GM21786 (cell line): Measurements from ENCODE around the gene MTCL1.

Experiments
- ATAC-seq: cut with Tn5 transposase; IDR thresholded peaks from one replicate; pipeline ENCODE4 v1.9.1; 2021; ENCODE audit not compliant: unreplicated experiment

Gene MTCL1

GRCh38 chr18:8826971-8827370, 121.6 kb downstream of the MTCL1 start:
- no peak for ATAC-seq

- ATAC-seq = no peak
These were observed 122.9 kb downstream of the MTCL1 start for GRCh38 chr18:8828300-8828699.

- ATAC-seq = no peak
These were observed 123.4 kb downstream of the MTCL1 start for GRCh38 chr18:8828798-8829197.

DNA sequence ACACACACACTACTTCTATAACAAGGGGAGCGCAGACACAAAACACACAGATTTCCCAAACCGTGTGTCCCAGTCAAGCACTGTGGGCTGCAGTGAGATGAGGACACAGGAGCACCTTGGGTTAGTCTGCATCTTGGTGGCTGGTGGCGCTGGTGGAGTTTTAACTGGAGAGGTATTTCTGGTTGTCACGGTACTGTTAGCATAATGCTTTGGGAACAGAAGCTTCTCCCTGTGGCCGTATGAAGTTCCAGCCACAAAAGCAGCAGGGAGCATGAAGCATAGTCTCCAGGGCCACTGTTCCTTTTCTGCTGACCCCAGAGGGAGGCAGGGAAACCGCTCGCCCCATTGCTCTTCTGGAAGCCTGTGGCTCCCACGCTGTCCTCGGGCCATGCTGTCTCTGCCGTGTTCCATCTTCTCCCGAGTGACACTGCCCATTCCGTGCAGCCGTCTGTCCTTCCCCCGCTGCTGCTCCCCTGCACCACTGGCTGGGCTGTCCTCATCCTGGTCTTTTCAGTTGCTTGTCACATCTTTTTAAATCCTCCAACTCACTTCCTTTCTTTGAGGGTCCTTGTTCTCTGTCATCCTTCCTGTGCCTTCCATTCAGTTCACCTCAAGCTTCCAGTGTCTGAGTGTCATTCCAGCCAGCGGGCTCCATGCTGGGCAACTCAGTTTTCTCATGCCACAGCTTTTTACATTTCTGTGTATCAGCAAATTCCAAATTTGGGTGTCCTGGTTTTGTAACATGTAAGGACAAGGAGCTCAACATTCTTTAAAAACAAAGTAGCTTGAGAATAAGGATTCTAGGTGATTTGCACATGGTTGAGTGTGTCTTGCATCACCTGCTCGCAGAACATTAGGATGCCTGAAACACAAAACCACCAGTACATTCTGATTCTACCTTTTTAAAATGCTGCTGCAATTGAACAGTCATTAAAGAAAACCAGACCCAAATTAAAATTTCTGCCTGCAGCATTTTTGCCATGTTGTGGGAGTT, 125.0 kb downstream of the MTCL1 start:
- no peak for ATAC-seq

DNA sequence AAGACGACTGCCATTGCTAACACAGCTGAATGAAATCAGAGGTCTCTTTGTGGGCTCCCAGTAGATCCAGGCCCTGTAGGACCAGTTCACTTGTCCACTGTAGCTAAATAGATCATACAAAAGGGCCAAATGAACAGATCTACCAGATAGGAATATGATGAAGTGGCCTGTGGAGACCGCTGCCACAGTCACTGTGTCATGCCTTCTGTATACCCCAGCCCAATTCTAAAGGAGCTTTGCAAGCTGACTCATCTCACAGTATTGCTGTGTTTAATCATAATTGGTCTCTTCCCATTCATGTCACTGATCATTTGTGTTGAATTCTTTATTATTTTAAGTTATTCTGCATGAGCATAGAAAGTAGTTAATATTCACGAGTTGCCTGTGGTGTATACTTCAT, 125.8 kb downstream of the MTCL1 start:
- no peak for ATAC-seq

DNA sequence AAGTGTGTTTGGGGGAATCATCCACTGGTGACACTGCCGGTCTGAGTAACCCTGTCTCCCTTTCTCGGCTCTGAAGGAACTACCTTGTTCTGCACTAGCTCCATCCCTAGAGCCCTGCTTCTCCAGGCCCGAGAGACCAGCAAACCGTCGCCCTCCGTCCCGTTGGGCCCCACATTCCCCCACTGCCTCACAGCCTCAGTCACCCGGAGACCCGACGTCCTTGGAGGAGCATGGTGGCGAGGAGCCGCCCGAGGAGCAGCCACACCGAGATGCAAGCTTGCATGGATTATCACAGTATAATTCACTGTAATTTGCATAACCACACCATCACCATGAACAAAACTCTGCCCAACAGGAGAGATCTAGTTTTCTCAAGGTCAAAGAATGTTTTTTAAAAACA, 126.2 kb downstream of the MTCL1 start:
- ATAC-seq = no peak

DNA sequence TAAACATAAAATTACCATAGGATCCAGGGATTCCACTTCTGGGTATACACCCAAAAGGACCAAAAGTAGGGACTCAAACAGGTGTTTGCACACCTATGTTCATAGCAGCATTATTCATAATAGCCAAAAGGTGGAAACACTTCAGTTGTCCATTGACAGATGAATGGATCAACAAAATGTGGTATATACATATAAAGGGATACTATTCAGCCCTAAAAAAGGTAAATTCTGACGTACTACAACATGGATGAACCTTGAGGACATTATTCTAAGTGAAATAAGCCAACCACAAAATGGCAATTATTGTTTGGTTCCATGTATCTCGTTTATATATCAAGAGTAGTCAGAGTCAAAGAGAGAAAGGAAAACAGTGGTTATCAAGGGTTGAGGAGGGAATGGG, 128.1 kb downstream of the MTCL1 start:
- ATAC-seq = no peak

- no peak for ATAC-seq
These were observed 129.5 kb downstream of the MTCL1 start for GRCh38 chr18:8834881-8835280.

GRCh38 chr18:8835521-8835953, 130.2 kb downstream of the MTCL1 start:
- no peak for ATAC-seq

DNA sequence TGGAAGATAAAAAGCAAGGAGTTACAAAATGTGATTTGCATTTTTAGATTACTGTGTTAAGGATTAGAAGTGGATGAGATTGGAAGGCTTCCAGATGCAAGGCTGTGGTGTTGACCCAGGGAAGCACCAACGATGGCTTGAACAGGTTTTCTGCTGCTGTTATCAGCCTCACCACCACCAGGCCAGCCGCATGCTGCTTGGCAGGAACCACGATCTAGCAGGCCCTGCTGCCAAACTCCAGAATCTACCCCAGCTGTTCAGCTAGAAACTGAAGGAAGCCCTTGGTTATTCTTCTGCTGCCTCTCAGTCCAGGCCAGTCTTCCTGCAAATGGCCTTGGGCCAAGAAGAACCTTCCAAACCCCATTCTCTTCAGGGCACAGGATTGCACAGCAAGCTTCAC, 133.9 kb downstream of the MTCL1 start:
- no peak for ATAC-seq

- ATAC-seq = no peak
These were observed 136.6 kb downstream of the MTCL1 start for GRCh38 chr18:8841781-8842485.

GRCh38 chr18:8842506-8842905, 137.2 kb downstream of the MTCL1 start:
- no peak for ATAC-seq

GRCh38 chr18:8843005-8843404, 137.6 kb downstream of the MTCL1 start:
- ATAC-seq = no peak

DNA sequence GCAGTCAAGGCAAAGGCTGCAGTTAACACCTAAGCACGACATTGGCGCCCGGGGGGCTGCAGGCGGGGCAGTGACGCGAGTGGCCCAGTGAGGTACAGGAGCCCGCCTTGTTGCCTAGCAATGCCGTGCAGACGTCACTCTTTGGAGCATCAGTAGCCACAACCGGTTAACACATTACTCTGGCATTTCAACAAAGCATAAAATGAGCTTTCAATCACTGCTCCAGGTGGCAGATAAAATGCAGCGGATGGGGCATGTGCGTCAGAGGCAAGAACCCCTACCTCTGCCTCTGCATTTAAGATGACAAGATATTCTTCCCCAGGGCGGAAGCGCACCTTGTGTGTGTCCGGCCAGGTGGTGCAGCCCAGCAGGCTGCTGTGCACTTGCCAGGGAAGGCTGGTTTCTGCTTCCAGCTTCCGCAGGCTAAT, 139.4 kb downstream of the MTCL1 start:
- ATAC-seq = no peak

DNA sequence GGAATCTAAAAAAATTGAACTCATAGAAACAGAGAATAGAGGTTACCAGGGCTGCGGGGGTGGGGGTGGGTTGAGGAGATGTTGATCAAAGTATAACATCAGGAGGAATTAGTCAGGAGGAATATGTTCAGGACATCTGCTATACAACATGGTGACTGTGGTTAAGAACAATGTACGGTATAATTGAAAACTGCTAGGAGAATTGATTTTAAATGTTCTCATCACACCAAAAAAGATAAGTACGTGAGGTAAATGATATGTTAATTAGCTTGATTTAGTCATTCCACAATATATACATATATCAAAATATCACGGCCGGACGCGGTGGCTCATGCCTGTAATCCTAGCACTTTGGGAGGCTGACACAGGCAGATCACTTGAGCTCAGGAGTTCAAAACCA, 140.2 kb downstream of the MTCL1 start:
- no peak for ATAC-seq

DNA sequence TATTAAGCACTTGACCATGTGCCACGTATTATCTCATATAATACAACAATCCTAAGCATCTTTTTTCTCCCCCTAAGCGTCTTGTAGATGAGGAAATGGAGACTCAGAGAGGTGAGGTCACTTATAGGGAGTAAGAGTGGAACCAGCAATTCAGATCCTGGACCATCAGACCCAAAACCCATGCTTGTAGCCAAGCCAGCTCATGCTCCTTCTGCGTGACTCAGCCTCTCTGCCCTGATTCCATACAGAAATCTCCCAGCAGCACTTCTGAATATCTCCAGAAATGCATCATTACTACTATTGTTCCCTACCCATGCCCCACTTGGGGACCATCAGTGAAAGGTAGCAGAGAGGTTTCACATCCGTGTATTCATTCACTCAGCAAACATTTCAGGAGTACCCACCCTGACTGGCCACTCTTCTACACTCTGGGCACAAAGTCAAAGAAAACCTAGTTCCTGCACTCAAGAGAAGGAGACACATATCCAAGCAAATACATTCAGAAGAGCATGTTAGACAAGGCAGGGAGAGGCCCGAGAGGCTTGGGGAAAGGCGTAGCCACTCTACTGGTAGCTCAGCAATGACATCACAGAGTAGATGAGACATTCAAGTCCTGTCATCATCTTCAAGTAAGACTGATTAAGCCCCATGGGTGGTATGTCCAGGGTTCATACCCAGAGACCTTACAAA, 141.9 kb downstream of the MTCL1 start:
- no peak for ATAC-seq

GRCh38 chr18:8847900-8848299, 142.5 kb downstream of the MTCL1 start:
- no peak for ATAC-seq

DNA sequence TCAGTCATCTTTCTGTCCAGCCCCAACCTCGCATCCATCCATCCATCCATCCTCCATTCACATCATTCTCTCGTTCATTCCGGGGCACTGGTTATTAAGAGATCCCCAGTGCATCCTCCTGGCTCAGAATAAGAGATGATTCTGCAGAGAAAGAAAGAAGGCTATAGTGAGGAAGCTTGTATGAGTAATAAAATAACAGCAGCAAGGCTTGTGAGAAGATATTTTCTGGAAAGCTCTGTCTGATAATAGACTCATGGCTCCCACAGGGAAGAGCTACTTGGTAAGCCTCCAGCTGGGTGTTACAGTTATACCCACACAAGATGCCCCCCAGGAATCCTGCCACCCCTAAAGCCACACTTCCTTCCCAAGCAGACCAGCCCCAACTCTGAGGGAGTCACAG, 143.2 kb downstream of the MTCL1 start:
- no peak for ATAC-seq

GRCh38 chr18:8849696-8850095, 144.3 kb downstream of the MTCL1 start:
- no peak for ATAC-seq

DNA sequence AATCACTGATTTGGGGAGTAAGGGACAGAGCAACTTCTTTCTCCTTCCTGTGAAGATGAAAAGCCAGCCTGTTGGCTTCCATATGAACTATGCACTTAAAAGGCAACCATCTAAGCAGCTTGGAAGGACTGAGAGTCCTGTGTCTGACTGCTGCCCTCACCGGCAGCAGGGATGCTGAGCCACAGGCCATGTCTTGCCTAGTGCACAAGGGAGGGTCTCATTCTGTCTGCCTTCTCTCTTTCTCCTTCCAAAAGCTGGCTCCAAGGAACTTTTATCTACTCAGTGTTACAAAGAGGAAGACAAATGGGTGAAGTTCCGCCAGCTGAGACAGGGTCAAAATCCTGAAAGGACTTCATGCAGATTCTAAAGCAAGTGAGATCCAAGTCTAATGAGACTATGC, 146.3 kb downstream of the MTCL1 start:
- no peak for ATAC-seq

- ATAC-seq = no peak
These were observed 149.2 kb downstream of the MTCL1 start for GRCh38 chr18:8854550-8854949.

GRCh38 chr18:8854962-8855361, 149.6 kb downstream of the MTCL1 start:
- no peak for ATAC-seq
